ENCODE measurements around the gene NFX1. TPM values are rescaled to one million over a fixed set of nuclear protein-coding genes. Genes with fewer than 3 reads are reported as not detected.

NFX1 gene
- total and polyA plus RNA-seq, 9 of the 15 experiments (the other 6 are each of a cell fraction or from before 2014, with no cell fraction given), result 8.8 to 38.9 (median 26.8) TPM

DNA sequence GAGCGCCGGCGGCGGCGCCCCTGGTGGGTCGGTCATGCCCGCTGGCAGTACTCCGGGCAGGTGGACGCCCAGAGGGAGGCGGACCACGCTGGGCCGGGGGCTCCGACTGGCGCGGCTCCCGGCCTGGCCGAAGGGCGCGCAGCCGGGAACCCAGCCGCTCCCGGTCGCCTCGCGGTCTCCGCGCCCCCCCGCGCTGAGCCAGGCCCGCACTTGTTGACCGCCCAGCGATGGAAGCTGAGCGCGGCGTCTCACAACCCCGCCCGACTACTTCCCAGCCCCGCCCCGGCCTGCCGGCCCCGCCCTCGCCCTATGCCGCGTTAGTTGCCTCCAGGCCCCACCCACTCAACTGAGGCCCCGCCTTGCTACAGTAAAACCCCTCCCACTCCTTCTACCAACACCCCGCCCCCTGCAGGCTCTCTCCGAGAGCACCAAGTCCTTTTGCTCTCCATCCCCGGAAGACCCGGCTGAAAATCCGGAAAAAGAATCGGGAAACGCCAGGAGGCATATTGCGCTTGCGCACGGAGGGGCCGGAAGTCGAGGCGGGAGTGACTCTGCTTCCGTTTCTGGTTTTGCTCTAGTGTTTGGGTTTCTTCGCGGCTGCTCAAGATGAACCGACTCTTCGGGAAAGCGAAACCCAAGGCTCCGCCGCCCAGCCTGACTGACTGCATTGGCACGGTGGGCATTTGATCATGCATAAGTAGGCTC lies 25.7 kb upstream of the NFX1 start, which contains the start of the genes BAG1 and CHMP5 (continued):
- TF ChIP-seq TEAD1 (CRISPR knock-in tag; IDR thresholded peaks at IDR 0.05), result 0 out of 4 replicates have a peak, but pooled peaks of 1 of the 2 experiments have one; percentile 64
- TF ChIP-seq, protein P1, sequence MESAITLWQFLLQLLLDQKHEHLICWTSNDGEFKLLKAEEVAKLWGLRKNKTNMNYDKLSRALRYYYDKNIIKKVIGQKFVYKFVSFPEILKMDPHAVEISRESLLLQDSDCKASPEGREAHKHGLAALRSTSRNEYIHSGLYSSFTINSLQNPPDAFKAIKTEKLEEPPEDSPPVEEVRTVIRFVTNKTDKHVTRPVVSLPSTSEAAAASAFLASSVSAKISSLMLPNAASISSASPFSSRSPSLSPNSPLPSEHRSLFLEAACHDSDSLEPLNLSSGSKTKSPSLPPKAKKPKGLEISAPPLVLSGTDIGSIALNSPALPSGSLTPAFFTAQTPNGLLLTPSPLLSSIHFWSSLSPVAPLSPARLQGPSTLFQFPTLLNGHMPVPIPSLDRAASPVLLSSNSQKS (CRISPR knock-in tag; IDR thresholded peaks at IDR 0.05), result no peak
- no peak for TF ChIP-seq RAD21 (CRISPR knock-in tag; conservative IDR thresholded peaks at IDR 0.05 in 1 of 2, IDR thresholded peaks at IDR 0.05 in 1 of 2)
- TF ChIP-seq, protein P2, sequence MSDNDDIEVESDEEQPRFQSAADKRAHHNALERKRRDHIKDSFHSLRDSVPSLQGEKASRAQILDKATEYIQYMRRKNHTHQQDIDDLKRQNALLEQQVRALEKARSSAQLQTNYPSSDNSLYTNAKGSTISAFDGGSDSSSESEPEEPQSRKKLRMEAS (CRISPR knock-in tag; IDR thresholded peaks at IDR 0.05), result 0 out of 2 replicates have a peak, but pooled peaks have one; percentile 2
- TF ChIP-seq TAF9B (IDR thresholded peaks at IDR 0.05; ENCODE audit: partially characterized antibody), result no peak
- TF ChIP-seq, protein P3, sequence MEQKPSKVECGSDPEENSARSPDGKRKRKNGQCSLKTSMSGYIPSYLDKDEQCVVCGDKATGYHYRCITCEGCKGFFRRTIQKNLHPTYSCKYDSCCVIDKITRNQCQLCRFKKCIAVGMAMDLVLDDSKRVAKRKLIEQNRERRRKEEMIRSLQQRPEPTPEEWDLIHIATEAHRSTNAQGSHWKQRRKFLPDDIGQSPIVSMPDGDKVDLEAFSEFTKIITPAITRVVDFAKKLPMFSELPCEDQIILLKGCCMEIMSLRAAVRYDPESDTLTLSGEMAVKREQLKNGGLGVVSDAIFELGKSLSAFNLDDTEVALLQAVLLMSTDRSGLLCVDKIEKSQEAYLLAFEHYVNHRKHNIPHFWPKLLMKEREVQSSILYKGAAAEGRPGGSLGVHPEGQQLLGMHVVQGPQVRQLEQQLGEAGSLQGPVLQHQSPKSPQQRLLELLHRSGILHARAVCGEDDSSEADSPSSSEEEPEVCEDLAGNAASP (IDR thresholded peaks at IDR 0.05), result no peak
- TF ChIP-seq, protein P4, sequence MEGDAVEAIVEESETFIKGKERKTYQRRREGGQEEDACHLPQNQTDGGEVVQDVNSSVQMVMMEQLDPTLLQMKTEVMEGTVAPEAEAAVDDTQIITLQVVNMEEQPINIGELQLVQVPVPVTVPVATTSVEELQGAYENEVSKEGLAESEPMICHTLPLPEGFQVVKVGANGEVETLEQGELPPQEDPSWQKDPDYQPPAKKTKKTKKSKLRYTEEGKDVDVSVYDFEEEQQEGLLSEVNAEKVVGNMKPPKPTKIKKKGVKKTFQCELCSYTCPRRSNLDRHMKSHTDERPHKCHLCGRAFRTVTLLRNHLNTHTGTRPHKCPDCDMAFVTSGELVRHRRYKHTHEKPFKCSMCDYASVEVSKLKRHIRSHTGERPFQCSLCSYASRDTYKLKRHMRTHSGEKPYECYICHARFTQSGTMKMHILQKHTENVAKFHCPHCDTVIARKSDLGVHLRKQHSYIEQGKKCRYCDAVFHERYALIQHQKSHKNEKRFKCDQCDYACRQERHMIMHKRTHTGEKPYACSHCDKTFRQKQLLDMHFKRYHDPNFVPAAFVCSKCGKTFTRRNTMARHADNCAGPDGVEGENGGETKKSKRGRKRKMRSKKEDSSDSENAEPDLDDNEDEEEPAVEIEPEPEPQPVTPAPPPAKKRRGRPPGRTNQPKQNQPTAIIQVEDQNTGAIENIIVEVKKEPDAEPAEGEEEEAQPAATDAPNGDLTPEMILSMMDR (IDR thresholded peaks at IDR 0.05 in 2 of 3, conservative IDR thresholded peaks at IDR 0.05 in 1 of 3; ENCODE audit: insufficient read depth in 2 of 3, low read depth in 1 of 3, low read length in 3 of 3), result peak in 2 of 3 experiments; percentile 20 to 28; a peak in 3 of 6 replicates
- no peak for TF ChIP-seq FUS (optimal IDR thresholded peaks at IDR 0.05; ENCODE audit: low read depth, low read length)
- no peak for TF ChIP-seq SREBF2 (CRISPR knock-in tag; IDR thresholded peaks at IDR 0.05)
- TF ChIP-seq LCOR (CRISPR knock-in tag; IDR thresholded peaks at IDR 0.05), result no peak
- peak in 1 of 2 experiments; percentile 34; a peak in 1 of 4 replicates for TF ChIP-seq ETV6 (IDR thresholded peaks at IDR 0.05; ENCODE audit: borderline replicate concordance in 1 of 2, low read depth in 2 of 2, low read length in 1 of 2)
- no peak for TF ChIP-seq ETV6 (CRISPR knock-in tag; IDR thresholded peaks at IDR 0.05; ENCODE audit: borderline replicate concordance)
- no peak for TF ChIP-seq RNF2 (IDR thresholded peaks at IDR 0.05)
- TF ChIP-seq, protein P5, sequence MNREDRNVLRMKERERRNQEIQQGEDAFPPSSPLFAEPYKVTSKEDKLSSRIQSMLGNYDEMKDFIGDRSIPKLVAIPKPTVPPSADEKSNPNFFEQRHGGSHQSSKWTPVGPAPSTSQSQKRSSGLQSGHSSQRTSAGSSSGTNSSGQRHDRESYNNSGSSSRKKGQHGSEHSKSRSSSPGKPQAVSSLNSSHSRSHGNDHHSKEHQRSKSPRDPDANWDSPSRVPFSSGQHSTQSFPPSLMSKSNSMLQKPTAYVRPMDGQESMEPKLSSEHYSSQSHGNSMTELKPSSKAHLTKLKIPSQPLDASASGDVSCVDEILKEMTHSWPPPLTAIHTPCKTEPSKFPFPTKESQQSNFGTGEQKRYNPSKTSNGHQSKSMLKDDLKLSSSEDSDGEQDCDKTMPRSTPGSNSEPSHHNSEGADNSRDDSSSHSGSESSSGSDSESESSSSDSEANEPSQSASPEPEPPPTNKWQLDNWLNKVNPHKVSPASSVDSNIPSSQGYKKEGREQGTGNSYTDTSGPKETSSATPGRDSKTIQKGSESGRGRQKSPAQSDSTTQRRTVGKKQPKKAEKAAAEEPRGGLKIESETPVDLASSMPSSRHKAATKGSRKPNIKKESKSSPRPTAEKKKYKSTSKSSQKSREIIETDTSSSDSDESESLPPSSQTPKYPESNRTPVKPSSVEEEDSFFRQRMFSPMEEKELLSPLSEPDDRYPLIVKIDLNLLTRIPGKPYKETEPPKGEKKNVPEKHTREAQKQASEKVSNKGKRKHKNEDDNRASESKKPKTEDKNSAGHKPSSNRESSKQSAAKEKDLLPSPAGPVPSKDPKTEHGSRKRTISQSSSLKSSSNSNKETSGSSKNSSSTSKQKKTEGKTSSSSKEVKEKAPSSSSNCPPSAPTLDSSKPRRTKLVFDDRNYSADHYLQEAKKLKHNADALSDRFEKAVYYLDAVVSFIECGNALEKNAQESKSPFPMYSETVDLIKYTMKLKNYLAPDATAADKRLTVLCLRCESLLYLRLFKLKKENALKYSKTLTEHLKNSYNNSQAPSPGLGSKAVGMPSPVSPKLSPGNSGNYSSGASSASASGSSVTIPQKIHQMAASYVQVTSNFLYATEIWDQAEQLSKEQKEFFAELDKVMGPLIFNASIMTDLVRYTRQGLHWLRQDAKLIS (CRISPR knock-in tag; IDR thresholded peaks at IDR 0.05), result no peak
- TF ChIP-seq POLR2AphosphoS5 (IDR thresholded peaks at IDR 0.05; ENCODE audit: control insufficient read depth, insufficient read depth, low read depth, low read length), result no peak; the same call in 1 of the 2 replicates
- TF ChIP-seq ZNF24 (IDR thresholded peaks at IDR 0.05), result no peak
- no peak for TF ChIP-seq FOXA3 (CRISPR knock-in tag; conservative IDR thresholded peaks at IDR 0.05 in 1 of 2, IDR thresholded peaks at IDR 0.05 in 1 of 2)
- no peak for TF ChIP-seq MAFG (tag; conservative IDR thresholded peaks at IDR 0.05)
- TF ChIP-seq CSDE1 (IDR thresholded peaks at IDR 0.05), result no peak

Measured in K562 (cell line).